Stimulated activated CD4-positive, alpha-beta T cell treated with anti-CD3 and anti-CD28 coated beads, Interleukin-12 subunit alpha, Interleukin-12 subunit beta, amount 100 ng/mL, for 48 hours (primary cell): Measurements from ENCODE around the gene PPIH.
"Not testable (repeated sequence)": the region's sequence is repeated elsewhere in the genome, so short reads cannot be mapped to it uniquely, and the experiment has no call there.

Source experiments
- DNase-seq, 3 donors: peaks; one replicate each; pipeline ENCODE4 v3.0.0-alpha.2; 2020; ENCODE audit warnings: low read depth in 2 of 3, low spot score in 1 of 3

Gene PPIH

GRCh38 chr1:42681741-42682483 is 23.7 kb downstream of the PPIH start, which contains the start of gene YBX1:
YBX1 (plus strand) TSS chr1:42682418; CDS start chr1:42682566, 148 bp downstream.
- DNase-seq, result peak; percentile 91 to 97 (median 93)

DNA sequence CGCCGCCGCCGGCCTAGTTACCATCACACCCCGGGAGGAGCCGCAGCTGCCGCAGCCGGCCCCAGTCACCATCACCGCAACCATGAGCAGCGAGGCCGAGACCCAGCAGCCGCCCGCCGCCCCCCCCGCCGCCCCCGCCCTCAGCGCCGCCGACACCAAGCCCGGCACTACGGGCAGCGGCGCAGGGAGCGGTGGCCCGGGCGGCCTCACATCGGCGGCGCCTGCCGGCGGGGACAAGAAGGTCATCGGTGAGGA is 24.2 kb downstream of the PPIH start:
- DNase-seq, result not testable (repeated sequence)

- DNase-seq, result peak; percentile 18 to 51 (median 43)
Observed at GRCh38 chr1:42682739-42683531, 24.7 kb downstream of the PPIH start.

GRCh38 chr1:42684139-42684538 is 25.9 kb downstream of the PPIH start:
- DNase-seq, result peak in 2 of 3 donors; percentile 8 to 16

- no peak for DNase-seq
Observed at GRCh38 chr1:42686418-42686817, 28.2 kb downstream of the PPIH start.

GRCh38 chr1:42689912-42690311 is 31.7 kb downstream of the PPIH start:
- no peak for DNase-seq

DNA sequence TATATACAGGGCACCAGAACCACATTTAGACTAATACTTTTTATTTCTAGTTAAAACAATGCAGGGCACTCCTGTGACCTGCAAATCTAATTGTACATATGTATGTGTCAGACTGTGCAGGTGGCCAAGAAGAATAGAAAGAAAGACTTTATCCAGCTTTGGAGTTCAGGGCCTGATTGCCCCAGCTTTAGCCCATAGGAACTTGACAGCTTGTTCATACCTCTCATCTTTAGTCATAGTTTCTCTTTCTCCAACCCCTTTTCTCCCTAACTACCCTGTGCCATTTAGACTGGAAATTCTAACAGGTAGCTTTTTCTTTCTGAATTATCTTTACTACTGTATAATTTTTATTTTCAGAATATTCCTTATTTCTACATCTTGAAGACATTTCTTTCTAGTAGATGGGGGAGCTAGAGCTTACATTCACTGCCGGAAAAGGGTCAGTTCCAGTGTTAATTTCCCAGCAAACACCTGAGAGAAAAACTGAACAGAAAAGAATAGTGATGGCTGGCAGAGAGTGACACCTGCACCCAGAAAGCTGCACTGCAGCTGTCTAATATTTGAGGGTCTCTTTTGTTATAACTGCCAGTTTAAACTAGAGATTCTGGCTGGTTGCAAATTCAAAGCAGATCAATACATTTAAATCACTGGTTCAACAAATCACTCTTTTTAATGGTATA is 32.4 kb downstream of the PPIH start:
- DNase-seq, result peak in 1 of 3 donors; percentile 10

- no peak for DNase-seq
Observed at GRCh38 chr1:42691157-42691498, 32.9 kb downstream of the PPIH start.

GRCh38 chr1:42692461-42692860 is 34.2 kb downstream of the PPIH start:
- no peak for DNase-seq

DNA sequence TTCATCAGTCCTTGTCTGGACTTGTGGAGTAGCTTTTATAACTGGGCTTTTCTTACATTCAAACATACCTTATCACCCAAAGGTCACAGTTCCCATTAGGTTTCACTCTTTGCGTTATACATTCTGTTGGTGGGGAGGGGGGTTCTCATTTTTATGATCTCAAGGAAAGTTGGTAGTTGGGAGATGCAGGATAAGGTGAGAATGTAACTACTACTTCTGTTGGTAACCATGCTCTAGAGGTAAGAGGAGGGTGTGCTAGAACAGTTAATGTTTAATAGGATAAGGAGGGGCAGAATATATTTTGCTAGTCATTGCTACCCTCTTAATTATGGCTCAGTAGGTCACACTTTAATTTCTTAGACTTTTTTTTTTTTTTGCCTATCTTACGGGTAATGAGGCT is 34.7 kb downstream of the PPIH start:
- no peak for DNase-seq

DNA sequence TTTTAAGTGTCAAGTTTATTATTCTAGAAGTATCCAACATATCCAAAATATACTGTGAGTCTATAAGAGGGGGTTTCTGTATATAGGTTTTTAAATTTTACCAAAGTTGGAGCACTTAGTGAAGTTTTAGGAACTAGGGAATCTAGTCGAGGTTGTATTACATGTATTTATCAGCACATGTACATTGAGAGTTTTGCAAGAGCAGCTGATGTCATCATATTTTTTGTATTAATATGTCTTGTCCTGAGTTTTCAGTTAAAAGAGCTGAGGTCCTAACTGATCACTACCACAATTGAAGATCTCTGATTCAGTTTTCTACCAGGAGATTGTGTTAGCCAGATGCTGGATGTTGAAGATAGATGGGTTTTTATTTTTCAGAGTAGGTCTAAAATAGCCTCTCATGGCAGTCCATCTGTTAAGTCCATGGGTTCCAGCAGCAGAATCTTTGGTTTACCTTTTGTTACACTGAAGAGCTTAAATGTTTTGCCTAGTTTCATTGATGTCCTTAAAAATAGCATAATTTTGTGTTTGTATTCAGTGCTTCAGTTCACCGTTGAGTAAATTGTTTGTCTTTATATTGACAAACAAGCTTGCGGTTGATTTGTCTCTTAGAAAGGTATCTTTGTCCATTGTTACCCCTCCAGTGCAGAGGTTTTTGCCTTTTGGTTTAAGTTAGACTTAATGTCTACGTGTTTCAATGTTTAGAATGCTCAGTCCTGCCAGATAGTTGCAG is 40.0 kb downstream of the PPIH start:
- no peak for DNase-seq

GRCh38 chr1:42700006-42700405 is 41.8 kb downstream of the PPIH start:
- no peak for DNase-seq

DNA sequence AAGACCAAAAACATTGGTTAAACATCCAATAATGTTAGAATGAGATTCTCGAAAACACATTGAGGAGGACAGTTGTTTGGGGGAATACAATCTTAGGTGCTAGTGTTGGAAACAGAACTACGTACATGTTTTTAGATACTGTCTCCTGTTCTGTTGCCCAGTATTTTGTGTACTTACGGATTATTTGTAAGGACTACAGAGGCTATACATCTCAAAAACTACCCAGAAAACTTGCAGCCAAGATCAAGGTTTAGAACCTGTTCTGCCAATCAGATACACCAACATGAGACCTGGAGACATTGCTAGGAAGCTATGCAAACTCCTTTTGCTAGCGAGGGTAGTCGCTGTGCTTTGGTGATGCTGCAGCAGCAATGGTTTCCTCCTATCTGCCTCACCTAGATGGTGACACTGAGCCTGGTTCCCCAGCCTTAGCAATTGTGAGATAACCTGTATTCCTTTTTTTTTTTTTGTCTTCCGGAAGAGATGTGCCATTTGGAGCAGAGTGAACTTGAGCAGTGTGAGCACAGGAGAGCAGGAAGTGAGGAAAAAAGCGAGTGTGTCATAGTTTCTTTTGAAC is 45.8 kb downstream of the PPIH start:
- DNase-seq, result no peak

- DNase-seq, result not testable (repeated sequence)
Observed at GRCh38 chr1:42712808-42713207, 54.6 kb downstream of the PPIH start.

DNA sequence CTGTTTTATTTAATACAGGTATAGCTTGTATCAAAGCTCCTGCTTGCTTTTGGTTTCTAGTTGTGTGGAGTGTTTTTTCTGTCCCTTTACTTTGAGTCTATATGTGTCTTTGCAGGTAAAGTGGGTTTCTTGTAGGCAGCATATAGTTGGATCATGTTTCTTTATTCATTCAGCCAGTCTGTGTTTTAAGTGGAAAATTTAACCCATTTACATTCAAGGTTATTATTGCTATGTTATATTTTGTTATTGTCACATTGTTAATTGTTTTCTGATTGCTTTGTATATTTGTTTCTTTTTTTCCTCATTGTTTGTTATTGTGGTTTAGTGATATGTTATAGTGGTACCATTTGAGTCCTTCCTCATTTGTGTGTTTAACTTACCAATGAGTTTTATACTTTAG is 55.1 kb downstream of the PPIH start:
- no peak for DNase-seq

DNA sequence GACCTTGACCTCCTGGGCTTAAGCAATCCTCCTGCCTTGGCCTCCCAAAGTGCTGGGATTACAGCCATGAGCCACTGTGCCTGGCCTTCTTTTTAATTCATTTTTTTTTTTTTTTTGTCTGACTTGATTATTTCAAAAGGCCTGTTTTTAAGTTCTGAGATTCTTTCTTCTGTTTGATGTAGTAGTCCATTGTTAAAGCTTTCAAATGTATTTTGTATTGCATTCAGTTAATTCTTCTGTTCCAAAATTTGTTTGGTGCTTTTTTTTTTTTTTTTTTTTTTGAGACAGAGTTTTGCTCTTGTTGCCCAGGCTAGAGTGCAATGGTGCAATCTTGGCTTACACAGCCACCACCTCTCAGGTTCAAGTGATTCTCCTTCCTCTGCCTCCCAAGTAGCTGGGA is 56.2 kb downstream of the PPIH start:
- not testable (repeated sequence) for DNase-seq

GRCh38 chr1:42720868-42721267 is 62.6 kb downstream of the PPIH start:
- no peak for DNase-seq

GRCh38 chr1:42721926-42722325 is 63.7 kb downstream of the PPIH start:
- no peak for DNase-seq

- DNase-seq, result not testable (repeated sequence)
Observed at GRCh38 chr1:42722403-42722802, 64.2 kb downstream of the PPIH start.

- DNase-seq, result no peak
Observed at GRCh38 chr1:42723511-42723910, 65.3 kb downstream of the PPIH start.

GRCh38 chr1:42725820-42726219 is 67.6 kb downstream of the PPIH start:
- not testable (repeated sequence) for DNase-seq
